PFSK-1 (cell line): ENCODE data around the gene HIBCH.
A peak's percentile ranks its signal among the peaks of the same experiment; 100 is the strongest.

Source experiments
- FOXP2 ChIP-seq: optimal IDR thresholded peaks from 2 replicates; pipeline ENCODE3; 2011; ENCODE audit warnings: borderline replicate concordance, control low read depth, inconsistent platforms; ENCODE audit not compliant: insufficient read depth; ENCODE audit errors: extremely low read length, extremely low read depth
- POLR2AphosphoS5 ChIP-seq: IDR thresholded peaks from 2 replicates; pipeline ENCODE4 v1.6.1; 2012; ENCODE audit warnings: low read depth, mild to moderate bottlenecking, control low read depth, low read length, moderate library complexity
- REST ChIP-seq, 2 experiments: IDR thresholded peaks; 2 replicates each; pipeline versions ENCODE4 v1.6.1 to v1.8.0; 2011 to 2012; ENCODE audit warnings: low read depth in 2 of 2, low read length in 2 of 2, control low read depth in 1 of 2, inconsistent platforms in 1 of 2, mild to moderate bottlenecking in 1 of 2, moderate library complexity in 1 of 2; ENCODE audit not compliant: insufficient read depth in 1 of 2
- SIN3A ChIP-seq: IDR thresholded peaks from 2 replicates; pipeline ENCODE4 v1.6.1; 2012; ENCODE audit warnings: mild to moderate bottlenecking, low read length, moderate library complexity, borderline replicate concordance; ENCODE audit not compliant: insufficient read depth
- TAF1 ChIP-seq: IDR thresholded peaks from 2 replicates; pipeline ENCODE4 v1.6.1; 2012; ENCODE audit warnings: low read length, control low read depth, borderline replicate concordance; ENCODE audit not compliant: insufficient read depth

HIBCH gene

GRCh38 chr2:190355968-190356644 is 36.5 kb upstream of the HIBCH start:
- no peak for TF ChIP-seq FOXP2
- TF ChIP-seq TAF1, result no peak
- no peak for TF ChIP-seq SIN3A
- TF ChIP-seq REST (IDR thresholded peaks at IDR 0.05; ENCODE audit: insufficient read depth in 1 of 2, low read depth in 2 of 2, low read length in 2 of 2), result no peak
- TF ChIP-seq POLR2AphosphoS5, result no peak

- TF ChIP-seq POLR2AphosphoS5 (no peak), FOXP2 (no peak), REST (IDR thresholded peaks at IDR 0.05; ENCODE audit: insufficient read depth in 1 of 2, low read depth in 2 of 2, low read length in 2 of 2) (no peak)
Observed at GRCh38 chr2:190354003-190354690, 34.5 kb upstream of the HIBCH start.

- no peak for TF ChIP-seq SIN3A
- no peak for TF ChIP-seq REST (IDR thresholded peaks at IDR 0.05; ENCODE audit: insufficient read depth in 1 of 2, low read depth in 2 of 2, low read length in 2 of 2)
- TF ChIP-seq TAF1, result no peak
- no peak for TF ChIP-seq POLR2AphosphoS5
- TF ChIP-seq FOXP2, result no peak
Observed at GRCh38 chr2:190353537-190353899, 33.9 kb upstream of the HIBCH start.

GRCh38 chr2:190352668-190353536 is 33.3 kb upstream of the HIBCH start:
- TF ChIP-seq REST (IDR thresholded peaks at IDR 0.05; ENCODE audit: insufficient read depth in 1 of 2, low read depth in 2 of 2, low read length in 2 of 2) (no peak), FOXP2 (peak; percentile 23)
